Astrocyte of the hippocampus (primary cell): ENCODE results near the gene FDX2.

Experiments used
- DNase-seq: peaks from one replicate; pipeline ENCODE4 v3.0.0; 2011; ENCODE audit warnings: low read depth, low spot score

The FDX2 gene

GRCh38 chr19:10332965-10333757 lies 17.3 kb upstream of the FDX2 start, which contains the start of gene RAVER1:
Gene RAVER1 (minus strand): TSS chr19:10333529. CDS start chr19:10333507, 22 bp downstream.
- peak; percentile 99 for DNase-seq

DNA sequence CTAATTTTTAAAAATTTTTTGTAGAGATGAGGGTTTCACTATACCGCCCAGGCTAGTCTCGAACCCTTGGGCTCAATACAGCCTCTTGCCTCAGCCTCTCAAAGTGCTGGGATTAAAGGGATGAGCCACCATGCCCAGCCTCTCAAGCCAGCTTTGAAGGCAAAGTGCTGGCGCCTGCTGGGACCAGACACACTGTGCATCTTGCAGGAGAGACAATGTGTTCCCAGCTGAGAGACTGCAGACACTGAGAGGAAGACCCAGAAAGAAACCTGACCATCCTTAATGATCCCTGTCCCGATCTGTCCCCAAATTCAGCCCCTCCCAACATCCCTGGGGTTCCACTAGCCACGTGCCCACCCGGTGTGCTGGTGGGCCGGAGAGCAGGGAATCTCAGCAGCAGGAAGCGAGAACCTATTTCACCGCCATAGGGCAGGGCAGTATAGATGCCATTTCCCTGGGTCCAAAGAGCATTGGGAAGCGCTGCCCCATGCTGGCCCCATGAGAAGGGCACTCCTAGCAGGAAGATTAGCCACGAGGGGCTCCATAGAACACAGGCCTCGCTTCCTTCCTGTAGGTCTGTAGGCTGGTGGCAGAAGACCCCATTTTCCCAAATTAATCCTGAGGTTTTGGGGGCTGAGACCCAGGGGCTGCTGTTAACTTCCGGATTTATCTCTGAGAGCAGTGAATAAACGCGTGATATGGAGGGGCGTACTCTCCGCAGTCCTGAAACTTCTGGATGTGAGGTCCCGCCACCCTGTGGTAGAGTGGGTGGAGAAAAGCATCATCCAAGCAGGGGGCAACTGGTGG lies 16.5 kb upstream of the FDX2 start:
- no peak for DNase-seq

GRCh38 chr19:10329555-10329954 lies 13.7 kb upstream of the FDX2 start:
- no peak for DNase-seq

GRCh38 chr19:10328558-10329429 lies 13.0 kb upstream of the FDX2 start:
- no peak for DNase-seq

- DNase-seq, result no peak
These were observed 12.0 kb upstream of the FDX2 start for GRCh38 chr19:10327793-10328192.

GRCh38 chr19:10325732-10326131 lies 9.9 kb upstream of the FDX2 start:
- DNase-seq, result no peak

DNA sequence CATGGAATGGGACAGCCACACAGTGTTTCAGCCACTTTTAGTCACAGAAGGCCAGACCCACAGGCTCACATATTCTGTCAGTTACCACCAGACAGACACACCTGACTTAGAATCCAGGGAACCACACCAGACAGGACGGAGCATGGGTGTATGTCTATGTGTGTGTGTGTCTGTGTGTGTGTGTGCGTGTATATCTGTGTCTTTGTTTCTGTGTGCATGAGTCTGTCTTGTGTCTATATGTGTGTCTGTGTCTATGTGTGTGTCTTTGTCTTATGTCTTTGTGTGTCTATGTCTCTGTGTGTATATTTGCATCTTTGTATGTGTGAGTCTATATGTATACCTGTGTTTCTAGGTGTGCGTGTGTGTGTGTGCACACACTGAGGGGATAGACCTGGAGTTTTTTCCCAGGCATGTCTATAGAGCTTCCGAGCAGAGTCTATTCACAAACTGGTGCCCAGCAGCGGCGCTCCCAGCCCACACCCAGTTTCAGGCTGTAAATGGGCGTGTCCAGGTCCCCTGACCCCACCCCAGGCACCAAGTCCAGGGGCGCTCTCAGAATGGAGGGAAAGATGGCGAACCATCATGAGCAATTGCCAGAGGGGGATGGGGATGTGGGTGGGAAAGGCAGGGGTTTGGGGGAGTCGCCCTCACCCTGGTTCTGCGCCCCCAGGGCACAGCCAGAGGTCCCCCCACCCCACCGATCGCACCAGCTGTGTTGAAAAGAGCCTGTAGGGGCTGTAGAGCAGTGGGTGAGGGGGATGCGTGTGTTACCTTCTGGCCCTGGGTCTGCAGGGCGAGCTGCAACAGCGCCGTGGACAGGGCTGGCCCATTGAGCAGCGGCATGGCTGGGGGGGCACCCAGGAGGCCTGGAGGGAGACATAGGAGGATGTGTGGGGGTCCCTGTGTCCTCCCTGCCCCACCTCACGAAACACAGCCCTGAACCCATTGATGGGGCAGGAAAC lies 6.3 kb upstream of the FDX2 start:
- no peak for DNase-seq

GRCh38 chr19:10321417-10321797 lies 5.6 kb upstream of the FDX2 start:
- no peak for DNase-seq

GRCh38 chr19:10320602-10321416 lies 5.0 kb upstream of the FDX2 start:
- no peak for DNase-seq

DNA sequence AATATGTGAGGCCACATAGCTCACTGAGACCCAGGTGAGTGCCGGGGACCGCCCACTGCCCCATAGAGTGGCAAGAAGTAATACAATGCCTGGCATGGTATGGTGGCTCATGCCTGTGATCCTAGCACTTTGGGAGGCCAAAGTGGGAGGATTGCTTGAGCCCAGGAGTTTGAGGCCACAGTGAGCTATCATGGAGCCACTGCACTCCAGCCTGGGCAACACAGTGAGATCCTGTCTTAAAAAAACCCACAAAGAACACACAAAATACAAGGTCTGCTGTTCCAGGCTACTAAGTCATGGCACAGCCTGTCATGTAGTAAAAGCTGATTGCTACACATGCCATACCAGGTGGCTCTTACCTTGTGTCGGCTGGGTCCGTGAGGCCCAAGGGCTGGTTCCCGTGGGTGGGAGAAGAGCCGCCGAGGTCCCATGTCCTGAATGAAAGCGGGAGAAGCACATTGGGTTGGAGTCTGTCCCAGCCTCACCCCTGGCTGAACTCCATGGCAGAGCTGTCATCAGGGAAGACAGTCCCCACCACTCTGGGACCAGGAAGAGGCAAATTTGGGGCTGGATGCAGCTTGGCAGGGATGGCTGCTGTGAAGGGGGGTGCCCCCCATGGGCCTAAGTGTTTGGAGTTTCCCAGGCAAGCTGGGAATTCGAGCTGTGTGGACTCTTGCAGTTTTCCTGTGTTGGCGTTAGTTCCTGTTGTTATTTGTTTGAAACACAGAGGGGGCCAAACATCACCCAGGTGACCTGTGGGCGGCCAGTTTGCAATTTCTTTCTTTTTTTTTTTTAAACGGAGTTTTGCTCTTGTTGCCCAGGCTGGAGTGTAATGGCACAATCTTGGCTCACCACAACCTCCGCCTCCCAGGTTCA lies 3.2 kb upstream of the FDX2 start:
- no peak for DNase-seq

GRCh38 chr19:10317857-10318462 lies 2.1 kb upstream of the FDX2 start:
- no peak for DNase-seq

- no peak for DNase-seq
These were observed 1.4 kb upstream of the FDX2 start for GRCh38 chr19:10317045-10317856.

GRCh38 chr19:10316229-10317044 lies 622 bp upstream of the FDX2 start:
- no peak for DNase-seq

GRCh38 chr19:10309423-10309822 lies 6.4 kb downstream of the FDX2 start, which contains the start of gene ZGLP1:
Gene ZGLP1 (minus strand): TSS chr19:10309815.
- DNase-seq, result no peak

DNA sequence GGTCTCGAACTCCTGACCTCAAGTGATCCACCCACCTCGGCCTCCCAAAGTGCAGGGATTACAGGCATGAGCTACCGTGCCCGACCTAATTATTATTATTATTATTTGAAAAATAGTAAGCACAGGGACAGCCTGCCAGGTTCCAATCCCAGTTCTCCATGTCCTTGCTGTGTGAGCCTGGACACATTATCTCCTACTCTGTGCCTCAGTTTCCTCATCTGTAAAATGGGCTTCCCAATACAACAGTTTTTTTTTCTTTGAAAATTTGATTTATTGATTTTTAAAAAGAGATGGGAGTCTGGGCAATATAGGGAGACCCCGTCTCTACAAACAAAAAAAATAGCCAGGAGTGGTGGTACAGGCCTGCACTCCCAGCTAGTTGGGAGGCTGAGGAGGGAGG lies 9.5 kb downstream of the FDX2 start:
- DNase-seq, result no peak

DNA sequence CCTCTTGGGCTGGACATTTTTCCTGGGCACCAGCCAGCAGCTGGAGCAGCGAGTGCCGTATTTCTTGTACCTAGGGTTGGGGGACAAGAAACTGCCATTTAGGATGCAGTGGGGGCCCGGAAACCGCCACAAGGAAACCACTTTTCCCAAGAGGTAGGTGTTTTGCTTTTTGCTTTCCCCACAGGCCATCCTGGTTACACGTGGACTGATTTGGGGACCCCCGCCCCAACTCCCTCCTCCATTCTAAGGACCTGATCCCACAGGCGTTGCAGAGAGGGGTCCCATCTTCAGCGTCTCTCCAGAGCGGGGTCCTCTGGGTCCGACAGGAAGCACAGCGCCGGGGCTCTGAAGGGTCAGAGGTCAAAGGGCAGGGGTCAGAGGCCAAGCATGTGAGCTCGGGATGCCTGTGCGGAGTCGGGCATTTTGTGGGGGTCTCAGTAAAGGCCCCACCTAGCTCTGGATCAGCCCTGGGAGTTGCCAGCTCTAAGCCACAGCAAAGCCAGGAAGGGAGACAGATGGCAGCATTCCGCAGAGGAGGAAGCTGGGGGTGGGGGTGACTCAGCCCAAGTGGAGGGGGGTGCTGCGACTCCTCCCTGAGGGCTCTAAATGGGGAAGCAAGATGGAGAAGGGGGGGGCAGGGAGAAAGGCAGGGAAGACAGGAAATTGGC lies 10.5 kb downstream of the FDX2 start:
- DNase-seq, result no peak
